ENCODE data around the gene FLT3.
A peak's percentile ranks its signal among the peaks of the same experiment; 100 is the strongest.

Gene FLT3

DNA sequence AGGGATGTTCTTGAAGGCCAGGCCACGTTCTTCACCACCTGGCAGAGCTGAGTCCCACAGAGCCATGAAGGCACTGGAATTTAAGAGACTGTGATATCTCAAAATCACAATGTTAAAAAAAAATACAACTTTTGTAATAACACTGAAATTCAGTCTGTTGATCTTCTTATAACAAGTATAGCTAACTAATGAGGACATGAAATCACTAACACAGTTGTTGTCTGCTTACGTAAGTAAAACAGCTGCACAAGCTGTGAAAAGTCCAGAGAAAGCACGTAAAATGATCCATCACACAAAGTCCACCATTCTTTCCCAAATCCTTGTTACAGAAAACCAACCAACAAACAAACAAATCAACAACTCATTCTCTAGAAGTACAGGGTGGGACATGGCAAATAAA lies 32.9 kb downstream of the FLT3 start:
- no peak overlapping the region for H3K27ac ChIP-seq
- TF ChIP-seq, protein P1, sequence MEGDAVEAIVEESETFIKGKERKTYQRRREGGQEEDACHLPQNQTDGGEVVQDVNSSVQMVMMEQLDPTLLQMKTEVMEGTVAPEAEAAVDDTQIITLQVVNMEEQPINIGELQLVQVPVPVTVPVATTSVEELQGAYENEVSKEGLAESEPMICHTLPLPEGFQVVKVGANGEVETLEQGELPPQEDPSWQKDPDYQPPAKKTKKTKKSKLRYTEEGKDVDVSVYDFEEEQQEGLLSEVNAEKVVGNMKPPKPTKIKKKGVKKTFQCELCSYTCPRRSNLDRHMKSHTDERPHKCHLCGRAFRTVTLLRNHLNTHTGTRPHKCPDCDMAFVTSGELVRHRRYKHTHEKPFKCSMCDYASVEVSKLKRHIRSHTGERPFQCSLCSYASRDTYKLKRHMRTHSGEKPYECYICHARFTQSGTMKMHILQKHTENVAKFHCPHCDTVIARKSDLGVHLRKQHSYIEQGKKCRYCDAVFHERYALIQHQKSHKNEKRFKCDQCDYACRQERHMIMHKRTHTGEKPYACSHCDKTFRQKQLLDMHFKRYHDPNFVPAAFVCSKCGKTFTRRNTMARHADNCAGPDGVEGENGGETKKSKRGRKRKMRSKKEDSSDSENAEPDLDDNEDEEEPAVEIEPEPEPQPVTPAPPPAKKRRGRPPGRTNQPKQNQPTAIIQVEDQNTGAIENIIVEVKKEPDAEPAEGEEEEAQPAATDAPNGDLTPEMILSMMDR (conservative IDR thresholded peaks at IDR 0.05) = no peak
- TF ChIP-seq ZFX (IDR thresholded peaks at IDR 0.05) = no peak

DNA sequence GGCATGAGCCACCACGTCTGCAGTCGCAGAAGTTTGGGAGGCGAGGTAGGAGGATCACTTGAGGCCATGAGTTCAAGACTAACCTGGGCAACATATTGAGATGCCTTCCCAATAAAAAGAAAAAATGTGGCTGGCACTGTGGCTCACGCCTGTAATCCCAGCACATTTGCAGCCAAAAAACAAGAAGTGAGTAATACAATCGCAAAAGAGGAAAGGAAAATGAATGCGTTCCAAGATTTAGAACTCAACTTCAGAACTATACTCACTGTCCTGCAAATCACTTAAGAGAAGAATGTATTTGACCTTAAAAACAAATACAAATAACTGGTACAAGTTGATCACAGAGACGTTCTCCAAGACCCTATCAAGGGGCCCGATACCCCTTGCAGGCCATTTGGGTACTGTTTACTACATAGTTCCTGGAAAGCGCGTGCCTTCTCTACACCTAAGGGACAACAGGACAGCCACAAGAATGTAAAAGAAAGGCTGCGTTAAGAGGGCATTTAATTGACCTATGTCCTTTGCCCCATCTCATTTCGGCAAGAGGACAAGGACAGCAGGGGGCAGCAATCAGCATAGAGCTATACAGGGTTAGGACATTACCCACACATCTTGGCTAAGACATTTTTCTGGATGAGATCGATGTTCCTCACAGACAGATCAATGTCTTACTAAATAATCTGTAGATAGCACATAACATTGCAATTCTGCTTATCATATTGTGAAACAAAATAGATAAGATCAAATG lies 41.3 kb downstream of the FLT3 start:
- TF ChIP-seq ZFX (IDR thresholded peaks at IDR 0.05) = no peak
- TF ChIP-seq, protein P1 (conservative IDR thresholded peaks at IDR 0.05) = peak; percentile 92

DNA sequence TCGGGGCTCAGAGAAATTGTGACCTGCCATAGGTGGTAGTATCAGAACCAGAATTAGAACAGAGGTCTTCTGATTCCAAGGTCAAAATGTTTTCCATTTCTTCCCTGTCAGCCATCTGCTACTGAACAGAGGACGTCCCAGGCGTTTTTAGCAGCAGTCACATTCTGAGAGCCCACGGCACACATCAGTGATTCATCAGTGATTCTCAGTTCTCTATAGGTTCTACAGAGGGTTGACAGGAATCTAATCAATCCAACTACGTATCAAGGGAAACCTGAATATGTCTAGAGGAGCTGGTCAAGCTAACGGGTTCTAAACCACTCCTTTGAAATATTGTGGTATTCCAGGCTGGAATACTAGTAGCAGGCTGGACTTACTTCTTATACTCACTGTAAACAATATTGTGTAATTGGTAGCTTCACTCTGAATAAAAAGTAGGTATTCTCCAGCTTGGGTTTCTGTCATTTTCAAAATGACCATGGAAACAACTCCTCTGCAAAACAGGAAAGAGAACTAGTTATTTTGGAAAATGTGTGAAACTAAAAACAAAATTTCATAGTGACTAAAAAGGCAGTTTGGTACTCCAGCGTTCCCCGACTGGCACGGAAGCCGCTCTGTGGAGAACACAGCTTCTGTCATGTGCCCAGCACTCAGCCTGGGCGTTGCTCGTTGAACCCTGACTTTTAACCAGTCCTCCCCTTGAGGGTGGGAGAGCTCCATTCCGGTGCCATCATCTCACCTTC lies 43.2 kb downstream of the FLT3 start:
- TF ChIP-seq ZFX (IDR thresholded peaks at IDR 0.05) = no peak
- TF ChIP-seq, protein P1 (conservative IDR thresholded peaks at IDR 0.05) = no peak
- H3K27ac ChIP-seq = no peak overlapping the region

More for the DNA sequence above, 41.3 kb downstream of the FLT3 start:
- H3K27ac ChIP-seq = no peak overlapping the region

DNA sequence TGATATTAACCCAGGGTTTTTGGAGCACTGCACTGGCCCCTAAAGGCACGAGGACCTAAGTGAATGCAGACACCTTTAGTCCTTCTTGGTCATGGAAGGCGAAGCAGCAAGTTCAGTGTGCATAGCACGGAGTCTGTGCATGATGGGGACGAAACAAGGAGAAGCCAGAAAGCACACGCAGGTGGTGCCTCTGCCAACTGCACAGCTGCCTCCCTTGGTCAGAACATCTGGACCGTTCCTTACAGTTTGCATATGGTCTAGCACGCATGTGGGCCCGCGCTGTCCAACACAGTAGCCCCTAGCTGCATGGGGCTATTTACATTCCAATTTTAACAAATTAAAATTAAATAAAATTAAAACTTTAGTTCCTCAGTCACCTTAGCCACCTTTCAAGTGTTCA lies 44.0 kb downstream of the FLT3 start:
- TF ChIP-seq ZFX (IDR thresholded peaks at IDR 0.05) = no peak
- TF ChIP-seq, protein P1 (conservative IDR thresholded peaks at IDR 0.05) = no peak
- no peak overlapping the region for H3K27ac ChIP-seq

DNA sequence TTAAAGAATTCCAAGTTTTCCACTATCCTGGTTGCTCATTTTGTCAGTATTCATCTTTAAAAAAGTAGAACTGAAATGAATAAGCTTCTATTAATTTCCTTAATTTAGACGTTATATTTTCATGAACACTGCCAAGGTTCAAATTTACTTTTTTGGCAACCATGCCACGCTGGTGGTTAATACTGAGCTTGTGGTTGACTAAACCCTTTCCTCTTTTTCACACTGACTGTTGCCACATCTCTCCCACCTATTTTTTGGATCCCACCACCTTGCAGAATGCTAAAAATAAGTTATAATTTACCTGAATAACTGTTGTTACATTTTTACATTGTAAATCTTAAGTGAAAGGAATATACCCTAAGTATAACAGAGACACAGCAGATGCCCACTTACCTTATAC lies 45.0 kb downstream of the FLT3 start:
- TF ChIP-seq ZFX (IDR thresholded peaks at IDR 0.05) = no peak
- TF ChIP-seq, protein P1 (conservative IDR thresholded peaks at IDR 0.05) = no peak
- H3K27ac ChIP-seq = no peak overlapping the region

DNA sequence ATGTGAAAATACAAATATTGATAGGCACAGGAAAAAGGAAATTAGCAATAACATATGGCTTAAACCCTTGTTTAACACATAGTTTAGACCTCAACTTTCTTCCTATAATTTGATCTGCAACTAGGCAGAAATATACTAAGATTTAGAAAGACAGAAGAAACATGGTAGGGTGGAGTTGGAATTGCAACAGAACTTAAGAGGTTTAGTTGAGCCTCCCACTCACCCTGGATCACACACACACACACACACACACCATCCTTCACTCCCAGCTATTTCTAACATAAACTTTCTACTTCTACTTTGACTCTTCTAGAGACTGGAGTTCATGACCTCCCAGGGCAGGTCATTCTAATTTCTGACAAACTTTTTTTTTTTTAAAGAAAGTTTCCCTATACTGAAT lies 47.4 kb downstream of the FLT3 start:
- TF ChIP-seq, protein P1 (conservative IDR thresholded peaks at IDR 0.05) = no peak
- TF ChIP-seq ZFX (IDR thresholded peaks at IDR 0.05) = no peak
- H3K27ac ChIP-seq = no peak overlapping the region

Data from C4-2B (cell line).